HG03108 (cell line): Measurements from ENCODE around the gene RPS6KA6.

Experiments used
- ATAC-seq: cut with Tn5 transposase; IDR thresholded peaks from one replicate; pipeline ENCODE4 v1.9.1; 2021; ENCODE audit warnings: moderate library complexity; ENCODE audit not compliant: unreplicated experiment

RPS6KA6 gene

GRCh38 chrX:84187533-84188319 lies at the start of gene RPS6KA6:
RPS6KA6 (minus strand) TSS chrX:84188199; CDS start chrX:84187899, 300 bp downstream.
- ATAC-seq, result no peak

- ATAC-seq, result no peak
Observed at GRCh38 chrX:84224741-84225140, 36.7 kb upstream of the RPS6KA6 start.

DNA sequence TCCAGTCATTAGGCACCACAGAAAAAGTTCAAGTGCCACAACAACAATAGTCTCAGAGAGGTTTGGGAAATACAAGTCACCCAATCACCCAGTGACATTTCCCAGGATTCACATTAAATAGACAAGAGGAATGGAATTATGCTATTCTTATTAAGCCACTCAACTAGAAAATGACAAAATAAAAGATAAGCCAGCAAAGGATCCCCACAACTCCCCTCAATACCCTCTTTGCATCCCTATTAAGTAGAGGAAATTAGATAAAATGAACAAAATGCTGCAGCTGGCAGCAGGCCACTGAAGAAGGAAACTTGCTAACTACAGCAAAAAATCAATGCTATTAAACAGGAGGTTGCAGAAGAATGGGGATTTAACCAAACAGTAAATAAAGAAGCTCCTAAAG lies 35.3 kb upstream of the RPS6KA6 start:
- ATAC-seq, result no peak

DNA sequence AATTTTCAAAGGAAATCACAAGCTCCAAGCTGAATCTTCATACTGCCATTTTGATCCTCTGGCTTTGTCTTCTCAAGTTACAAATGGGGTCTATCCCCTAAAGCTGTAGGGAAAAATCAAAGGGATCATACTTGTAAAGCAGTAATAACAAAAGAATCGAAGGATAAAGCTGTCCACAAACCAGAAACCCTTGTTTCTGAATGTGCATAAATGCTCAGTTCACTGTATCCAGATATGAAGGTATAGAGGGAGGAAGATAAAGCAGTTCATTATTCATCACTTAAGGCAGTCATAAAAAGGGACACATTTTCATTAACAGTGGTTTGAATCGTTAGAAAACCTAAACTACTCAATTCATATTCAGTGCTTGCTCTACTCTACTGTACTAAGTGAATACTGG lies 33.2 kb upstream of the RPS6KA6 start:
- ATAC-seq, result no peak

- ATAC-seq, result no peak
Observed at GRCh38 chrX:84219551-84219950, 31.6 kb upstream of the RPS6KA6 start.

GRCh38 chrX:84218726-84219125 lies 30.7 kb upstream of the RPS6KA6 start:
- no peak for ATAC-seq

DNA sequence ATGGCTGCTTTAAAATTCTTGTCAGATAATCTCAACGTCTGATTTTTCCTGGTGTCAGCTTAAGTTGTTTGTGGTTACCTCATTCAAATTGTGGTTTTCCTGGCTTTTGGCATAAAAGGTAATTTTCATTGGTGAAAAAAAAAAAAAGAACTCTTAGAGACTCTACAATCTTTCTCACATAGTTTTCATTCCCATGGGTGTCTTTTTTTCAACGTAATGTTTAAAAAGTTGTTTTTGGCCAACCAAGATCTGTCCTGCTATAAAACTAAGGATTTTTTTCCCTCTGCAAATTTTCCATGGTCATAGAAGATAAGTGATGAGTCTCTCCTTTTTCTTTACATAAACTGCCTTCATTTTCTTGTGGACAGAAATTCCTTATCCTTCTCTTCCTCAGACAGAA lies 28.9 kb upstream of the RPS6KA6 start:
- ATAC-seq, result no peak

DNA sequence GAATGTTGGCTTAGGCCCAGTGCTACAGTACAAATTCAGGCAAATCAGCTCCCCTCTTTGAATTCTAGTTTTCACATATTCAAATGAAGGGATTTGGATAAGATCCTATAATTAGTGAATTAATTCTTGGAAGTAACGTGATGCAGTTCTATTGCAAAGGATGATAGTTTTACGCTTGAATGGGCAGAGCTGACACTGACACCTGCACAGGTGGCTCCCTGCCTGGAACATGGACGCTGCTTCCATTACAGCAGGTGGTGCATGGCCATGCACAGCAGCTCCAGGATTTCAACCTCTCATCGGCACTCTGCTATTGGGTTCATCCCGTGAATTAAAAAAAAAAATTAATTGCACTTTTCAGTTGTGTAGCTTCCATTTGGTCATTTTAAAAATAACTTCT lies 28.4 kb upstream of the RPS6KA6 start:
- ATAC-seq, result no peak

GRCh38 chrX:84205276-84205675 lies 17.3 kb upstream of the RPS6KA6 start:
- ATAC-seq, result no peak

- no peak for ATAC-seq
Observed at GRCh38 chrX:84199688-84200087, 11.7 kb upstream of the RPS6KA6 start.

DNA sequence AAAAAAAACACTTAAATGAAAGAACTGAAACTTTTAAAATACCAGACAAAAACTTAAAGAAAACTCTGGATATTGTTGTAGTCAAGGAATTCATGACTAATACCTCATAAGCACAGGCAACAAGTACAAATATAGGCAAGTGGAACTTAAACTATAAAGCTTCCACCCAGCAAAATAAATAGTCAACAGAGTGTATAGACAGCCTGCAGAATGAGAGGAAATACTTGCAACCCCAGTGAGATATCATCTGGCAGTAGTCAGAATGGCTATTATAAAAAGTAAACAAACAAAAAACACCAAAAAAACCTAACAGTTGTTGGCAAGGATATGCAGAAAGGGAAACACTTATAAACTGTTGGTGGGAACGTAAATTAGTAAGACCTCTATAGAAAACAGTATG lies 9.6 kb upstream of the RPS6KA6 start:
- ATAC-seq, result no peak

- no peak for ATAC-seq
Observed at GRCh38 chrX:84192006-84192405, 4.0 kb upstream of the RPS6KA6 start.

GRCh38 chrX:84189125-84189524 lies 1.1 kb upstream of the RPS6KA6 start:
- no peak for ATAC-seq

DNA sequence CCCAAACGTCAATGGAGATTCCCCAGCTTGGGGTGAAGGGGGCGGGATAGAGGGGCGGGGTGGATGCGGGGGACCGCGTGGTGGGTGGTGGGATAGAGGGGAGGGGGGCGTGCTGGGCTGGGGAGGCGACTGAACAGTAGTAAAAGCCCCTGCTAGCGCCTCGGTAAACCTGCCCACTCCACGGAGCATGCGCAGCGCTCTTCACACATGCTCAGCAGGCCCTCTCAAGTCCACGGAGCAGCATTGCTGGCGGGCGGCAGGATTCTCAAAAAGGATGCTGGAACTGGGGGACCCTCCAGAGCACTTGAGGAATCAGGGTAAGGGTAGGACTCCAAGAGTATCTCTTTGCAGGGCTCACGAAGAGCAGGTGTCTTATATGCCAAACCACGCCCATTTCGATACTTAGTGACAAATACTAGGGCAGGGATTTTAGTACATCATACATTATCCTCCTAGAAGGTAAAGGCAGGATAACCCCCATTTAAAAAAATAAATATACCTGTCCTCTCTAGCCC lies 378 bp upstream of the RPS6KA6 start:
- ATAC-seq, result no peak

GRCh38 chrX:84186603-84187532 lies 1.1 kb downstream of the RPS6KA6 start:
- no peak for ATAC-seq

- ATAC-seq, result no peak
Observed at GRCh38 chrX:84182516-84182915, 5.5 kb downstream of the RPS6KA6 start.

- ATAC-seq, result no peak
Observed at GRCh38 chrX:84175958-84176357, 12.0 kb downstream of the RPS6KA6 start.

- ATAC-seq, result no peak
Observed at GRCh38 chrX:84175274-84175673, 12.7 kb downstream of the RPS6KA6 start.

DNA sequence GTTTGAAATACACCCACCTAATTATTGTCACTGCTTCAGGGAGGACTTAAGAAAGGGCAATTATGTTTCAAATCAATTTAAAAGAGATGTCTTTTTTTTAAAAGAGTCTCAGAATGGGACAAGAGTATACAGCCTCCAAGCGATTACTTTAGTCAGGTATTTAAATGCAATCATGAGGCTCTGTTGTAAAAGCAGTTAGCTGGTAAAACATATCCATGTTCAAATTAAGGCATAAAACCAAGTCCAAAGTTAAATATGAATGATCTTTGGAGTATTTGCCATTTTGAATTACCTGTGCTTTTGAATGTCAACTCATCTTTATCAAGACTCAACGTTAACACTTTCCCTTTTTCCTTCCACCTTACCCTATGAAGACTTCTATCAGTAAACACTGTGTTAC lies 13.7 kb downstream of the RPS6KA6 start:
- ATAC-seq, result no peak

GRCh38 chrX:84170931-84171330 lies 17.1 kb downstream of the RPS6KA6 start:
- no peak for ATAC-seq

DNA sequence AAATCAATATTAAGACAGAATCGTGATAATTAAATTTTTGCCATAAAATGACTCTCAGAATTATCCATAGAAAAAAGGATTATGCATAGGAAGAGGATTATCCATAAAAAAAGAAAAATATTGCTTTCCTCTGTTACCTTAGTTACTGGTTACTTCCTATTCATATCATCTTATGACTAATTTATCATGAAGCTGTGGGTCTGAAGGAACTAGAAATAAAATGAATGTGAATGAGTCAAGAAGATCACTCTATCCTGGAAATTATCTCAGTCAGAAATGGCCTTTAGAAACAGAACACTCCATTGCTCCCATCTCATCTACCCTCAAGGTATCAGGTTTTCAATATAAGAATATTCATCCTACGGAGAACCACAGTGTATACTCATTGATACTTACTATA lies 19.4 kb downstream of the RPS6KA6 start:
- no peak for ATAC-seq

GRCh38 chrX:84168095-84168494 lies 19.9 kb downstream of the RPS6KA6 start:
- ATAC-seq, result no peak
